HEK293 (cell line): ENCODE results near the gene INPPL1.

Experiments used
- CTCF ChIA-PET: fragments of 350-600 bp; formaldehyde crosslinking; extraction: SDS; loops from one replicate; lab custom pipeline; 2021; ENCODE audit warnings: antibody characterized with exemption; lab: Yijun Ruan, JAX
- POLR2A ChIA-PET: fragments of 300-600 bp; formaldehyde crosslinking; extraction: SDS; loops from one replicate; lab custom pipeline; 2020; ENCODE audit warnings: antibody characterized with exemption, inconsistent platforms; lab: Yijun Ruan, JAX
- H3K27ac ChIP-seq: fragments of 200-500 bp; sonication (Bioruptor generic); 2 replicates; pipeline ENCODE4 v1.5.1; 2014; ENCODE audit warnings: low read depth, low read length, control low read depth, inconsistent platforms; ENCODE audit errors: extremely low read depth
- H3K36me3 ChIP-seq, 2 experiments: fragments of 200-500 bp in 1 of 2; sonication (Bioruptor generic) in 1 of 2; 1 replicate in 1 of 2; 2 replicates in 1 of 2; pipeline ENCODE4 v1.5.1; 2014 to 2017; ENCODE audit warnings: inconsistent platforms in 2 of 2, low read length in 2 of 2; ENCODE audit not compliant: control insufficient read depth in 2 of 2, insufficient read depth in 1 of 2
- H3K4me1 ChIP-seq: fragments of 200-500 bp; sonication (Bioruptor generic); 2 replicates; pipeline ENCODE4 v1.5.1; 2014; ENCODE audit warnings: mild to moderate bottlenecking, low read length, inconsistent platforms; ENCODE audit not compliant: control insufficient read depth, insufficient read depth
- H3K4me3 ChIP-seq: 2 replicates; pipeline ENCODE4 v1.5.1; 2011; ENCODE audit warnings: low read depth, mild to moderate bottlenecking, control low read depth, low read length, moderate library complexity
- H3K9me3 ChIP-seq: fragments of 200-500 bp; sonication (Bioruptor generic); 2 replicates; pipeline ENCODE4 v1.5.1; 2014; ENCODE audit warnings: low read depth, low read length, inconsistent platforms; ENCODE audit not compliant: control insufficient read depth, insufficient read depth
- GLIS1 ChIP-seq: fragments of 450-650 bp; formaldehyde crosslinking; IDR thresholded peaks from 2 replicates; pipeline ENCODE4 v1.5.1; 2016; ENCODE audit warnings: missing biosample characterization, missing genetic modification characterization
- KLF10 ChIP-seq: fragments of 450-650 bp; IDR thresholded peaks from 2 replicates; pipeline ENCODE4 v1.5.1; 2018; ENCODE audit warnings: missing biosample characterization, mild to moderate bottlenecking, missing genetic modification characterization
- ZBTB26 ChIP-seq: fragments of 450-650 bp; formaldehyde crosslinking; optimal IDR thresholded peaks from 2 replicates; pipeline ENCODE3; 2016; ENCODE audit warnings: missing biosample characterization, mild to moderate bottlenecking, missing genetic modification characterization
- ZEB2 ChIP-seq: fragments of 450-650 bp; formaldehyde crosslinking; IDR thresholded peaks from 2 replicates; pipeline ENCODE4 v1.5.1; 2016; ENCODE audit warnings: missing biosample characterization, missing genetic modification characterization
- ZNF133 ChIP-seq: fragments of 450-650 bp; formaldehyde crosslinking; IDR thresholded peaks from 2 replicates; pipeline ENCODE4 v1.5.1; 2016; ENCODE audit warnings: missing biosample characterization, missing genetic modification characterization
- ZNF16 ChIP-seq: fragments of 450-650 bp; formaldehyde crosslinking; IDR thresholded peaks from 2 replicates; pipeline ENCODE4 v1.5.1; 2016; ENCODE audit warnings: low read depth, missing biosample characterization, missing genetic modification characterization
- ZNF2 ChIP-seq: fragments of 450-650 bp; formaldehyde crosslinking; IDR thresholded peaks from 2 replicates; pipeline ENCODE4 v1.5.1; 2016; ENCODE audit warnings: missing biosample characterization, missing genetic modification characterization
- ZNF23 ChIP-seq: fragments of 450-650 bp; formaldehyde crosslinking; IDR thresholded peaks from 2 replicates; pipeline ENCODE4 v1.5.1; 2016; ENCODE audit warnings: missing biosample characterization, missing genetic modification characterization, borderline replicate concordance
- ZNF350 ChIP-seq: fragments of 450-650 bp; formaldehyde crosslinking; IDR thresholded peaks from 2 replicates; pipeline ENCODE4 v1.5.0; 2017; ENCODE audit warnings: missing biosample characterization, mild to moderate bottlenecking, missing genetic modification characterization
- ZNF423 ChIP-seq: fragments of 450-650 bp; formaldehyde crosslinking; IDR thresholded peaks from 2 replicates; pipeline ENCODE4 v1.5.1; 2016; ENCODE audit warnings: missing biosample characterization, missing genetic modification characterization
- ZNF433 ChIP-seq: fragments of 450-650 bp; formaldehyde crosslinking; IDR thresholded peaks from 2 replicates; pipeline ENCODE4 v1.5.1; 2016; ENCODE audit warnings: missing biosample characterization, missing genetic modification characterization, low read depth
- ZNF449 ChIP-seq: fragments of 450-650 bp; formaldehyde crosslinking; IDR thresholded peaks from 2 replicates; pipeline ENCODE4 v1.5.1; 2017; ENCODE audit warnings: missing biosample characterization, mild to moderate bottlenecking, missing genetic modification characterization, moderate library complexity
- ZNF530 ChIP-seq: fragments of 450-650 bp; formaldehyde crosslinking; IDR thresholded peaks from 2 replicates; pipeline ENCODE4 v1.5.1; 2016; ENCODE audit warnings: low read depth, missing biosample characterization, missing genetic modification characterization
- ZNF555 ChIP-seq: fragments of 450-650 bp; formaldehyde crosslinking; conservative IDR thresholded peaks from 2 replicates; pipeline ENCODE4 v1.5.1; 2017; ENCODE audit warnings: missing biosample characterization, mild to moderate bottlenecking, missing genetic modification characterization, inconsistent platforms
- ZNF747 ChIP-seq: fragments of 450-650 bp; formaldehyde crosslinking; IDR thresholded peaks from 2 replicates; pipeline ENCODE4 v1.5.1; 2016; ENCODE audit warnings: missing biosample characterization, missing genetic modification characterization

The INPPL1 gene

DNA sequence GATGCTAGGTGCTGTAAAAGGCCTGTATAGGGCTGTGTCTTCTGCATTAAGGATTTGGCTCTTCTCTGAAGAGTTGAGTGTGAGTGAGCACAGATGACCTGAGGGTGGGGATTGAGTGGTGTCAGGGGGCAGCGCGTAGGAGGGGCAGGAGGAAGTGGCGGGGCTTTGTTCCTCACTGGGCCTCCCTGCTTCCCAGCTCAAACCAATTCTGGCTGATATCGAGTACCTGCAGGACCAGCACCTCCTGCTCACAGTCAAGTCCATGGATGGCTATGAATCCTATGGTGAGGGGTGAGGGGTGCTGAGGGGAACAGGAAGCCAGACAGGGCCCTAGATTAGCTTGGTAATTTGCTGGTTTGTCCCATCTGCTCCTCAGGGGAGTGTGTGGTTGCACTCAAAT lies 10.4 kb downstream of the INPPL1 start:
- CTCF ChIA-PET: interaction anchor here (0.6 to 0.9 kb wide), 3 partner anchors 97 to 258 kb away, joined by 3 to 5 read pairs (median 4); no protein-coding TSS in a partner anchor
- Histone ChIP-seq H3K36me3 (peaks cover 0 to 88% of the 10 kb centered on the region in 2 experiments; a peak in 2 of 3 replicates), H3K4me1 (no peaks in the 10 kb centered on the region), H3K9me3 (no peaks in the 10 kb centered on the region), H3K27ac (no peak overlapping the region), H3K4me3 (no peak overlapping the region)
- POLR2A ChIA-PET: interaction anchor here (0.7 kb wide), 2 partner anchors 12 to 180 kb away, joined by 3 read pairs; no protein-coding TSS in a partner anchor
- TF ChIP-seq ZNF23 (tag by site-specific recombination) (no peak), KLF10 (tag by site-specific recombination) (no peak), ZNF433 (tag by site-specific recombination) (no peak)

GRCh38 chr11:72235351-72236057 lies 10.9 kb downstream of the INPPL1 start:
- Histone ChIP-seq H3K27ac (no peak overlapping the region), H3K4me1 (no peaks in the 10 kb centered on the region), H3K36me3 (peaks cover 0 to 82% of the 10 kb centered on the region in 2 experiments; a peak in 2 of 3 replicates), H3K4me3 (no peak overlapping the region), H3K9me3 (no peaks in the 10 kb centered on the region)
- CTCF ChIA-PET: interaction anchor here (0.6 to 3.5 kb wide), 8 partner anchors 11 to 210 kb away, joined by 3 to 19 read pairs (median 4); no protein-coding TSS in a partner anchor
- POLR2A ChIA-PET: interaction anchor here (0.7 to 4.5 kb wide), 3 partner anchors 9 to 12 kb away, joined by 3 to 42 read pairs (median 5); partner anchors contain the start of gene INPPL1
- TF ChIP-seq ZNF423 (no peak), GLIS1 (peak; percentile 47)

GRCh38 chr11:72236083-72236697 lies 11.6 kb downstream of the INPPL1 start:
- Histone ChIP-seq H3K4me1 (no peaks in the 10 kb centered on the region), H3K36me3 (peaks cover 0 to 76% of the 10 kb centered on the region in 2 experiments; a peak in 2 of 3 replicates), H3K4me3 (no peak overlapping the region), H3K9me3 (no peaks in the 10 kb centered on the region), H3K27ac (no peak overlapping the region)
- TF ChIP-seq ZEB2 (tag by site-specific recombination): no peak
- no peak for TF ChIP-seq ZNF2 (tag by site-specific recombination)
- no peak for TF ChIP-seq ZNF530
- TF ChIP-seq ZNF449 (tag by site-specific recombination): no peak
- no peak for TF ChIP-seq ZBTB26
- no peak for TF ChIP-seq ZNF555 (tag by site-specific recombination)
- TF ChIP-seq ZNF133 (tag by site-specific recombination): no peak
- TF ChIP-seq ZNF350 (tag by site-specific recombination): no peak
- ChIA-PET POLR2A (interaction anchor here (0.5 to 4.5 kb wide), 4 partner anchors 10 to 173 kb away, joined by 3 to 42 read pairs (median 4); partner anchors contain the start of gene INPPL1), CTCF (interaction anchor here (1.2 to 3.5 kb wide), 7 partner anchors 10 to 195 kb away, joined by 3 to 26 read pairs (median 5); partner anchors contain the start of gene INPPL1)

DNA sequence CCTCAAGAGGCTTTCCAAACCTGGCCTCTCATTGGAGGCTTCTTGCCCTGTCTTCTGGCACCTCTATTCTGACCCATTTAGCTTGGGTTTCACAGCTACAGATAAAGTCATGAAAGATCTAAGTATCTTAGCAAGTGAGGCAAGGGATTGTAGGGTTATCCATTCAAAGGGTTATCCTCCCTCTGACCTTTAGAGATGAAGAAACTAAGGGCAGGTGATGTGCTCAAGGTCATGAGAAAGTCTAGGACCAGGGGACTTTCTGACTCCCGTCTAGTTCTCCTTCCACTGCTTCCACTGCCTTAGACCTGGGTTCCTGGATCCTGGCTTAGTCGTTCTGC lies 12.2 kb downstream of the INPPL1 start:
- ChIA-PET CTCF (interaction anchor here (0.6 to 3.5 kb wide), 8 partner anchors 10 to 194 kb away, joined by 3 to 26 read pairs (median 4); partner anchors contain the start of gene INPPL1), POLR2A (interaction anchor here (1.1 to 4.5 kb wide), 3 partner anchors 10 to 34 kb away, joined by 3 to 42 read pairs (median 5); partner anchors contain the start of gene INPPL1)
- H3K4me1 ChIP-seq: no peaks in the 10 kb centered on the region
- peaks cover 0 to 70% of the 10 kb centered on the region in 2 experiments; a peak in 2 of 3 replicates for H3K36me3 ChIP-seq
- H3K4me3 ChIP-seq: no peak overlapping the region
- H3K27ac ChIP-seq: no peak overlapping the region
- TF ChIP-seq ZNF747 (no peak), ZNF16 (tag by site-specific recombination) (no peak)
- H3K9me3 ChIP-seq: no peaks in the 10 kb centered on the region
